Measurements from ENCODE around the gene XPOT. TPM values are rescaled to one million over a fixed set of nuclear protein-coding genes. Genes with fewer than 3 reads are reported as not detected.

The XPOT gene
- total RNA-seq, 1 experiment from 2014 or later = 155 TPM

GRCh38 chr12:64428956-64429355, 24.8 kb downstream of the XPOT start:
- ChIA-PET CTCF (no interaction called here), POLR2A (no interaction called here)
- Histone ChIP-seq H3K4me3 (ENCODE audit: low read depth in 2 of 2, low read length in 2 of 2) (no peak overlapping the region), H3K27ac (ENCODE audit: low read length) (no peak overlapping the region), H3K9me3 (ENCODE audit: control insufficient read depth, insufficient read depth, low read depth, low read length) (no peaks in the 10 kb centered on the region), H3K36me3 (ENCODE audit: control insufficient read depth, insufficient read depth, low read length) (peaks cover 69% of the 10 kb centered on the region), H3K27me3 (ENCODE audit: control insufficient read depth, insufficient read depth, low read length) (no peaks in the 10 kb centered on the region), H3K4me1 (ENCODE audit: control insufficient read depth, insufficient read depth, low read length) (no peaks in the 10 kb centered on the region)
- TF ChIP-seq POLR2AphosphoS5 (IDR thresholded peaks at IDR 0.05; ENCODE audit: low read depth, low read length) = no peak
- TF ChIP-seq, protein P1, sequence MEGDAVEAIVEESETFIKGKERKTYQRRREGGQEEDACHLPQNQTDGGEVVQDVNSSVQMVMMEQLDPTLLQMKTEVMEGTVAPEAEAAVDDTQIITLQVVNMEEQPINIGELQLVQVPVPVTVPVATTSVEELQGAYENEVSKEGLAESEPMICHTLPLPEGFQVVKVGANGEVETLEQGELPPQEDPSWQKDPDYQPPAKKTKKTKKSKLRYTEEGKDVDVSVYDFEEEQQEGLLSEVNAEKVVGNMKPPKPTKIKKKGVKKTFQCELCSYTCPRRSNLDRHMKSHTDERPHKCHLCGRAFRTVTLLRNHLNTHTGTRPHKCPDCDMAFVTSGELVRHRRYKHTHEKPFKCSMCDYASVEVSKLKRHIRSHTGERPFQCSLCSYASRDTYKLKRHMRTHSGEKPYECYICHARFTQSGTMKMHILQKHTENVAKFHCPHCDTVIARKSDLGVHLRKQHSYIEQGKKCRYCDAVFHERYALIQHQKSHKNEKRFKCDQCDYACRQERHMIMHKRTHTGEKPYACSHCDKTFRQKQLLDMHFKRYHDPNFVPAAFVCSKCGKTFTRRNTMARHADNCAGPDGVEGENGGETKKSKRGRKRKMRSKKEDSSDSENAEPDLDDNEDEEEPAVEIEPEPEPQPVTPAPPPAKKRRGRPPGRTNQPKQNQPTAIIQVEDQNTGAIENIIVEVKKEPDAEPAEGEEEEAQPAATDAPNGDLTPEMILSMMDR (IDR thresholded peaks at IDR 0.05) = no peak
- no peak for TF ChIP-seq SIN3A (IDR thresholded peaks at IDR 0.05; ENCODE audit: borderline replicate concordance, insufficient read depth, low read depth, low read length)
- TF ChIP-seq REST (IDR thresholded peaks at IDR 0.05; ENCODE audit: insufficient read depth in 1 of 2, low read depth in 2 of 2, low read length in 1 of 2) = no peak
- ATAC-seq (no peak), DNase-seq (ENCODE audit: low read depth, low spot score) (no peak)
- BruUV-seq (replicated peaks) = no TSS peak
- in situ Hi-C loops (cut with HindIII; ENCODE audit: low pct_unique_long_range_greater_than_20kb, low sequenced_read_pairs) (no loop called here), intact Hi-C loops (cut with micrococcal nuclease; ENCODE audit: unreplicated experiment) (loop anchor here (10.0 kb wide), 1 partner anchor 66 kb away; no protein-coding TSS in a partner anchor)

- ChIA-PET CTCF (no interaction called here), POLR2A (no interaction called here)
- Histone ChIP-seq H3K36me3 (ENCODE audit: control insufficient read depth, insufficient read depth, low read length) (peaks cover 71% of the 10 kb centered on the region), H3K9me3 (ENCODE audit: control insufficient read depth, insufficient read depth, low read depth, low read length) (no peaks in the 10 kb centered on the region), H3K27ac (ENCODE audit: low read length) (no peak overlapping the region), H3K4me3 (ENCODE audit: low read depth in 2 of 2, low read length in 2 of 2) (no peak overlapping the region), H3K27me3 (ENCODE audit: control insufficient read depth, insufficient read depth, low read length) (no peaks in the 10 kb centered on the region), H3K4me1 (ENCODE audit: control insufficient read depth, insufficient read depth, low read length) (no peaks in the 10 kb centered on the region)
- ATAC-seq (no peak), DNase-seq (ENCODE audit: low read depth, low spot score) (no peak)
- no TSS peak for BruUV-seq (replicated peaks)
- TF ChIP-seq, protein P1 (IDR thresholded peaks at IDR 0.05) = no peak
- in situ Hi-C loops (cut with HindIII; ENCODE audit: low pct_unique_long_range_greater_than_20kb, low sequenced_read_pairs) (no loop called here), intact Hi-C loops (cut with micrococcal nuclease; ENCODE audit: unreplicated experiment) (no loop called here)
Measured at GRCh38 chr12:64430886-64431285, 26.7 kb downstream of the XPOT start.

DNA sequence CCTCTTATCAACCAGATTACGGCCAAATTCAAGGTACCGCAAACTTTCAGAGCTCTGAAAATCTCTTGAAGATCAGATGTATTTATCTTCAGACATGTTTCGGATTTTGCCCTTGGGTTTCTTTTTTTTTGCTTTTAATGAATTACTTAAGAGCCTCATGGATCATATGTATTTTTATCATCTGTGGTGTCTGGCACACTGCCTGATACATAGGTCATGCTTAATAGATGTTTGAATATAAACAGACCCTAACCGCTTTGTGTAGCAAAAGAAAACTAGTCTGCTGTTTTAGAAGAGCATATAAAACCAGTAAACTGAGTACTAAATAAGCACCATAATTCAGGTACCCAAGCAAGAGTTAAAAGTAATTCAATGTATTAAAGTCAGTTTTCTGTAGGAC, 27.6 kb downstream of the XPOT start:
- Histone ChIP-seq H3K9me3 (ENCODE audit: control insufficient read depth, insufficient read depth, low read depth, low read length) (no peaks in the 10 kb centered on the region), H3K36me3 (ENCODE audit: control insufficient read depth, insufficient read depth, low read length) (peaks cover 70% of the 10 kb centered on the region), H3K4me1 (ENCODE audit: control insufficient read depth, insufficient read depth, low read length) (no peaks in the 10 kb centered on the region), H3K27me3 (ENCODE audit: control insufficient read depth, insufficient read depth, low read length) (no peaks in the 10 kb centered on the region), H3K27ac (ENCODE audit: low read length) (no peak overlapping the region), H3K4me3 (ENCODE audit: low read depth in 2 of 2, low read length in 2 of 2) (no peak overlapping the region)
- TF ChIP-seq, protein P1 (IDR thresholded peaks at IDR 0.05) = no peak
- no peak for TF ChIP-seq TCF7L2 (IDR thresholded peaks at IDR 0.05; ENCODE audit: low read depth, low read length)
- no peak for TF ChIP-seq REST (IDR thresholded peaks at IDR 0.05; ENCODE audit: insufficient read depth in 1 of 2, low read depth in 2 of 2, low read length in 1 of 2)
- TF ChIP-seq POLR2AphosphoS5 (IDR thresholded peaks at IDR 0.05; ENCODE audit: low read depth, low read length) = no peak
- no peak for TF ChIP-seq SIN3A (IDR thresholded peaks at IDR 0.05; ENCODE audit: borderline replicate concordance, insufficient read depth, low read depth, low read length)
- intact Hi-C loops (cut with micrococcal nuclease; ENCODE audit: unreplicated experiment) = no loop called here
- ATAC-seq (no peak), DNase-seq (ENCODE audit: low read depth, low spot score) (no peak)
- no TSS peak for BruUV-seq (replicated peaks)
- ChIA-PET POLR2A (no interaction called here), CTCF (no interaction called here)
- in situ Hi-C loops (cut with HindIII; ENCODE audit: low pct_unique_long_range_greater_than_20kb, low sequenced_read_pairs) = no loop called here
